ENCODE results near the gene DCC.

The DCC gene

GRCh38 chr18:53241161-53241560, 901.2 kb downstream of the DCC start:
- Histone ChIP-seq H3K4me1 (ENCODE audit: control insufficient read depth, insufficient read depth, low read length, poor library complexity, severe bottlenecking) (no peaks in the 10 kb centered on the region), H3K4me3 (ENCODE audit: extremely low read depth, insufficient read depth, low read length, poor library complexity, severe bottlenecking) (no peak overlapping the region), H3K9me3 (ENCODE audit: control insufficient read depth, low read length) (no peaks in the 10 kb centered on the region), H3K27ac (ENCODE audit: low read depth, low read length, severe bottlenecking) (no peak overlapping the region), H3K36me3 (ENCODE audit: control insufficient read depth, insufficient read depth, low read length) (no peaks in the 10 kb centered on the region)
- 89 to 100% methylated on average over 1 of the region's 3 CpGs for WGBS, 2 experiments (ENCODE audit: insufficient coverage in 2 of 2)

GRCh38 chr18:53253789-53254188, 913.8 kb downstream of the DCC start:
- Histone ChIP-seq H3K27ac (ENCODE audit: low read depth, low read length, severe bottlenecking) (no peak overlapping the region), H3K36me3 (ENCODE audit: control insufficient read depth, insufficient read depth, low read length) (no peaks in the 10 kb centered on the region)
- no CpG with 5 or more reads among the region's 1 CpG for WGBS, 2 experiments (ENCODE audit: insufficient coverage in 2 of 2)

GRCh38 chr18:53254265-53254664, 914.3 kb downstream of the DCC start:
- H3K36me3 ChIP-seq (ENCODE audit: control insufficient read depth, insufficient read depth, low read length) = no peaks in the 10 kb centered on the region
- H3K9me3 ChIP-seq (ENCODE audit: control insufficient read depth, low read length) = no peaks in the 10 kb centered on the region
- H3K27ac ChIP-seq (ENCODE audit: low read depth, low read length, severe bottlenecking) = no peak overlapping the region
- no peaks in the 10 kb centered on the region for H3K4me1 ChIP-seq (ENCODE audit: control insufficient read depth, insufficient read depth, low read length, poor library complexity, severe bottlenecking)
- no peak overlapping the region for H3K4me3 ChIP-seq (ENCODE audit: extremely low read depth, insufficient read depth, low read length, poor library complexity, severe bottlenecking)
- no CpG with 5 or more reads among the region's 1 CpG for WGBS, 2 experiments (ENCODE audit: insufficient coverage in 2 of 2)

More at GRCh38 chr18:53253789-53254188, 913.8 kb downstream of the DCC start:
- no peak overlapping the region for H3K4me3 ChIP-seq (ENCODE audit: extremely low read depth, insufficient read depth, low read length, poor library complexity, severe bottlenecking)
- no peaks in the 10 kb centered on the region for H3K4me1 ChIP-seq (ENCODE audit: control insufficient read depth, insufficient read depth, low read length, poor library complexity, severe bottlenecking)
- no peaks in the 10 kb centered on the region for H3K9me3 ChIP-seq (ENCODE audit: control insufficient read depth, low read length)

GRCh38 chr18:53261241-53261640, 921.2 kb downstream of the DCC start:
- no peaks in the 10 kb centered on the region for H3K36me3 ChIP-seq (ENCODE audit: control insufficient read depth, insufficient read depth, low read length)
- WGBS, 2 experiments (ENCODE audit: insufficient coverage in 2 of 2) = 77 to 90% methylated on average over 5 of the region's 5 CpGs
- H3K27ac ChIP-seq (ENCODE audit: low read depth, low read length, severe bottlenecking) = no peak overlapping the region
- H3K9me3 ChIP-seq (ENCODE audit: control insufficient read depth, low read length) = no peaks in the 10 kb centered on the region
- no peak overlapping the region for H3K4me3 ChIP-seq (ENCODE audit: extremely low read depth, insufficient read depth, low read length, poor library complexity, severe bottlenecking)
- H3K4me1 ChIP-seq (ENCODE audit: control insufficient read depth, insufficient read depth, low read length, poor library complexity, severe bottlenecking) = no peaks in the 10 kb centered on the region

- Histone ChIP-seq H3K4me3 (ENCODE audit: extremely low read depth, insufficient read depth, low read length, poor library complexity, severe bottlenecking) (no peak overlapping the region), H3K9me3 (ENCODE audit: control insufficient read depth, low read length) (no peaks in the 10 kb centered on the region), H3K27ac (ENCODE audit: low read depth, low read length, severe bottlenecking) (no peak overlapping the region), H3K4me1 (ENCODE audit: control insufficient read depth, insufficient read depth, low read length, poor library complexity, severe bottlenecking) (no peaks in the 10 kb centered on the region), H3K36me3 (ENCODE audit: control insufficient read depth, insufficient read depth, low read length) (no peaks in the 10 kb centered on the region)
- no CpG with 5 or more reads among the region's 1 CpG for WGBS, 2 experiments (ENCODE audit: insufficient coverage in 2 of 2)
These were observed 926.9 kb downstream of the DCC start for GRCh38 chr18:53266850-53267249.

- Histone ChIP-seq H3K4me1 (ENCODE audit: control insufficient read depth, insufficient read depth, low read length, poor library complexity, severe bottlenecking) (no peaks in the 10 kb centered on the region), H3K9me3 (ENCODE audit: control insufficient read depth, low read length) (no peaks in the 10 kb centered on the region), H3K36me3 (ENCODE audit: control insufficient read depth, insufficient read depth, low read length) (no peaks in the 10 kb centered on the region), H3K27ac (ENCODE audit: low read depth, low read length, severe bottlenecking) (no peak overlapping the region), H3K4me3 (ENCODE audit: extremely low read depth, insufficient read depth, low read length, poor library complexity, severe bottlenecking) (no peak overlapping the region)
- 70 to 90% methylated on average over 2 to 3 of the region's 3 CpGs for WGBS, 2 experiments (ENCODE audit: insufficient coverage in 2 of 2)
These were observed 928.5 kb downstream of the DCC start for GRCh38 chr18:53268455-53268854.

GRCh38 chr18:53281406-53281805, 941.4 kb downstream of the DCC start:
- WGBS, 2 experiments (ENCODE audit: insufficient coverage in 2 of 2) = 100% methylated on average over 1 to 2 of the region's 2 CpGs
- Histone ChIP-seq H3K4me3 (ENCODE audit: extremely low read depth, insufficient read depth, low read length, poor library complexity, severe bottlenecking) (no peak overlapping the region), H3K36me3 (ENCODE audit: control insufficient read depth, insufficient read depth, low read length) (no peaks in the 10 kb centered on the region), H3K27ac (ENCODE audit: low read depth, low read length, severe bottlenecking) (no peak overlapping the region), H3K4me1 (ENCODE audit: control insufficient read depth, insufficient read depth, low read length, poor library complexity, severe bottlenecking) (no peaks in the 10 kb centered on the region), H3K9me3 (ENCODE audit: control insufficient read depth, low read length) (no peaks in the 10 kb centered on the region)

GRCh38 chr18:53283708-53284107, 943.7 kb downstream of the DCC start:
- Histone ChIP-seq H3K4me3 (ENCODE audit: extremely low read depth, insufficient read depth, low read length, poor library complexity, severe bottlenecking) (no peak overlapping the region), H3K36me3 (ENCODE audit: control insufficient read depth, insufficient read depth, low read length) (no peaks in the 10 kb centered on the region), H3K4me1 (ENCODE audit: control insufficient read depth, insufficient read depth, low read length, poor library complexity, severe bottlenecking) (no peaks in the 10 kb centered on the region), H3K9me3 (ENCODE audit: control insufficient read depth, low read length) (no peaks in the 10 kb centered on the region), H3K27ac (ENCODE audit: low read depth, low read length, severe bottlenecking) (no peak overlapping the region)
- WGBS, 2 experiments (ENCODE audit: insufficient coverage in 2 of 2) = no CpG with 5 or more reads among the region's 2 CpGs

- H3K9me3 ChIP-seq (ENCODE audit: control insufficient read depth, low read length) = no peaks in the 10 kb centered on the region
- no peak overlapping the region for H3K4me3 ChIP-seq (ENCODE audit: extremely low read depth, insufficient read depth, low read length, poor library complexity, severe bottlenecking)
- H3K27ac ChIP-seq (ENCODE audit: low read depth, low read length, severe bottlenecking) = no peak overlapping the region
- 90 to 92% methylated on average over 2 to 6 of the region's 6 CpGs for WGBS, 2 experiments (ENCODE audit: insufficient coverage in 2 of 2)
- no peaks in the 10 kb centered on the region for H3K4me1 ChIP-seq (ENCODE audit: control insufficient read depth, insufficient read depth, low read length, poor library complexity, severe bottlenecking)
- no peaks in the 10 kb centered on the region for H3K36me3 ChIP-seq (ENCODE audit: control insufficient read depth, insufficient read depth, low read length)
These were observed 965.5 kb downstream of the DCC start for GRCh38 chr18:53305461-53305860.

- Histone ChIP-seq H3K4me1 (ENCODE audit: control insufficient read depth, insufficient read depth, low read length, poor library complexity, severe bottlenecking) (no peaks in the 10 kb centered on the region), H3K36me3 (ENCODE audit: control insufficient read depth, insufficient read depth, low read length) (no peaks in the 10 kb centered on the region), H3K27ac (ENCODE audit: low read depth, low read length, severe bottlenecking) (no peak overlapping the region), H3K9me3 (ENCODE audit: control insufficient read depth, low read length) (no peaks in the 10 kb centered on the region), H3K4me3 (ENCODE audit: extremely low read depth, insufficient read depth, low read length, poor library complexity, severe bottlenecking) (no peak overlapping the region)
- WGBS, 2 experiments (ENCODE audit: insufficient coverage in 2 of 2) = 57% methylated on average over 1 of the region's 2 CpGs; no CpG with 5 or more reads in 1 of the 2 experiments
These were observed 979.6 kb downstream of the DCC start for GRCh38 chr18:53319628-53320027.

GRCh38 chr18:53322163-53322562, 982.2 kb downstream of the DCC start:
- Histone ChIP-seq H3K4me1 (ENCODE audit: control insufficient read depth, insufficient read depth, low read length, poor library complexity, severe bottlenecking) (no peaks in the 10 kb centered on the region), H3K4me3 (ENCODE audit: extremely low read depth, insufficient read depth, low read length, poor library complexity, severe bottlenecking) (no peak overlapping the region), H3K27ac (ENCODE audit: low read depth, low read length, severe bottlenecking) (no peak overlapping the region), H3K9me3 (ENCODE audit: control insufficient read depth, low read length) (no peaks in the 10 kb centered on the region), H3K36me3 (ENCODE audit: control insufficient read depth, insufficient read depth, low read length) (no peaks in the 10 kb centered on the region)
- WGBS, 2 experiments (ENCODE audit: insufficient coverage in 2 of 2) = no CpG with 5 or more reads among the region's 1 CpG
